HG02798 (cell line): ENCODE results near the gene SVIL.
"Not testable (repeated sequence)": the region's sequence is repeated elsewhere in the genome, so short reads cannot be mapped to it uniquely, and the experiment has no call there.

Experiments
- ATAC-seq: cut with Tn5 transposase; IDR thresholded peaks from one replicate; pipeline ENCODE4 v1.9.1; 2021; ENCODE audit warnings: mild to moderate bottlenecking; ENCODE audit not compliant: unreplicated experiment, poor library complexity

SVIL gene

GRCh38 chr10:29606693-29607092 is 28.1 kb downstream of the SVIL start:
- not testable (repeated sequence) for ATAC-seq

GRCh38 chr10:29604291-29604825 is 30.4 kb downstream of the SVIL start:
- ATAC-seq = no peak

GRCh38 chr10:29603223-29603896 is 31.4 kb downstream of the SVIL start:
- no peak for ATAC-seq

- ATAC-seq = no peak
These were observed 34.0 kb downstream of the SVIL start for GRCh38 chr10:29600821-29601220.

GRCh38 chr10:29600067-29600466 is 34.7 kb downstream of the SVIL start:
- ATAC-seq = no peak

GRCh38 chr10:29598851-29599311 is 35.9 kb downstream of the SVIL start:
- no peak for ATAC-seq

GRCh38 chr10:29596826-29597225 is 37.9 kb downstream of the SVIL start:
- ATAC-seq = no peak

- ATAC-seq = no peak
These were observed 38.4 kb downstream of the SVIL start for GRCh38 chr10:29596356-29596755.

- no peak for ATAC-seq
These were observed 39.0 kb downstream of the SVIL start for GRCh38 chr10:29595636-29596225.

GRCh38 chr10:29595146-29595545 is 39.6 kb downstream of the SVIL start:
- ATAC-seq = no peak

GRCh38 chr10:29591651-29591968 is 43.2 kb downstream of the SVIL start:
- no peak for ATAC-seq

GRCh38 chr10:29590915-29591650 is 43.7 kb downstream of the SVIL start:
- ATAC-seq = no peak

- no peak for ATAC-seq
These were observed 45.9 kb downstream of the SVIL start for GRCh38 chr10:29588629-29589421.

- not testable (repeated sequence) for ATAC-seq
These were observed 46.8 kb downstream of the SVIL start for GRCh38 chr10:29587750-29588628.

GRCh38 chr10:29587102-29587749 is 47.5 kb downstream of the SVIL start:
- not testable (repeated sequence) for ATAC-seq

GRCh38 chr10:29586509-29586908 is 48.3 kb downstream of the SVIL start:
- no peak for ATAC-seq

GRCh38 chr10:29585488-29585976 is 49.2 kb downstream of the SVIL start:
- no peak for ATAC-seq

- ATAC-seq = no peak
These were observed 50.3 kb downstream of the SVIL start for GRCh38 chr10:29584436-29584835.

GRCh38 chr10:29583674-29584073 is 51.1 kb downstream of the SVIL start:
- ATAC-seq = no peak
